NCI-H146 treated with DMSO at 0.1 percent for 48 hours (cell line): ENCODE measurements around the gene ZSCAN12.
A peak's percentile ranks its signal among the peaks of the same experiment; 100 is the strongest.
"Not testable (repeated sequence)": the region's sequence is repeated elsewhere in the genome, so short reads cannot be mapped to it uniquely, and the experiment has no call there.

ENCODE experiments used
- DNase-seq: peaks from one replicate; lab custom pipeline; 2025; ENCODE audit not compliant: unreplicated experiment; lab: John Stamatoyannopoulos, UW

ZSCAN12 gene

DNA sequence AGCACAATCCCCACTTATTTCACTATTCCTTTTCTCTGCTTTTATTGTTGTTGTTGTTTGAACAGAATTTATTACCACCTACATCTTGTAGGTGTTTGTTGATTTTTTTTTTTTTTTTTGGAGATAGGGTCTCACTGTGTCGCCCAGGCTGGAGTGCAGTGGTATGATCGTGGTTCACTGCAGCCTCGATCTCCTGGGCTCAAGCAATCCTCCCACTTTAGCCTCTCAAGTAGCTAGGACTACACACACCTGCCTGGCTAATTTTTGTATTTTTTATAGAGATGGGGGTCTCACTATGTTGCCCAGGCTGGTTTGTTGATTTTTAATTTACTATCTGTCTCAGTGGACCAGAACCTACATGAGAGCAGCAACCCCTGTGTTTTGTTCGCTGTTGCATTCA lies 3.6 kb downstream of the ZSCAN12 start:
- DNase-seq, result no peak

DNA sequence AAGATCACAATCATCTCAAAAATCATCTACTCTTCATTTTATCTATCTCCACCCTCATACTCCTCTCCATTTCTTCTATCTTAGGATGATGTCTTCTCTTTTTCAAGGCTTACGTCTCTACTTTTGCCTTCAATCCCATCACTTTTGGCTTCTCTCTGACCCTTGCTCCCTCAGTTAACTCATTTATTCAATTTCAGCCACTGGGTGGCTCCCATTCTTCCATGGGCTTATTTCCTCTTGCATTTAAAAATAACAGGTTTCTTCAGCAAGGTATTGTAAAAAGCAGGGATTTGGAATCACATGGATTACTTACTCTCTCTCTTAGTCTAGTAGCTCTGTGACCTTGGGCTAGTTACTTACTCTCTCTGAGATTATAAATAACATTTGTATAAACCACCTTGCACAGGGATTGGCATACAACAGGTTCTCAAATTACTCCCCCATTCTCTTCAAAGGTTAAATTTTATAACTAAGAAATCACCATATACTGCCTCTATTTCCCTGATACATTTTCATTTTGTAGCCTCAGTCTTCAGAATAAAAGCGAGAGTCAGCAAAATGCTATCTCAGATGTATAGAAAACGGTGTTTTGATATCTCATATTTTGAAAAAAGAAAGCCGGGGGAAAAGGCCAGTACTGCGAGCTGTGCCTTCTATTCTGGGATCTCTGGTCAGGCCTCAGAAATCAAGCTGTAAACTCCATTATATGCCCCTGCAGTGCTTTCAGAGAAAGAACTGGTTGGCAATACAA lies 5.5 kb downstream of the ZSCAN12 start:
- DNase-seq, result no peak

DNA sequence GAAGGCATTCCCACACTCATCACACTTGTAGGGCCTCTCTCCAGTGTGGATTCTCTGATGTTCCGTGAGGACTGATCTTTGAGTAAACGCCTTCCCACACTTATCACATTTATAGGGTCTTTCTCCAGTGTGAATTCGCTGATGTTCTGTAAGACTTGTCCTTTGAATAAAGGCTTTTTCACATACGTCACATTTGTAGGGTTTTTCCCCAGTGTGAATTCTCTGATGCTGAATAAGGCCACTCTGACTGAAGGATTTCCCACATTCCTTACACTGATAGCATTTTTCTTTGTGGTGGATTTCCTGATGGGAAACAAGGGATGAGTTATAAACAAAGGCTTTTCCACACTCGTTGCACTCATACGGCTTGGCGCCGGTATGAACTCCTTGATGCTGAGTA lies 8.9 kb downstream of the ZSCAN12 start:
- DNase-seq, result no peak

DNA sequence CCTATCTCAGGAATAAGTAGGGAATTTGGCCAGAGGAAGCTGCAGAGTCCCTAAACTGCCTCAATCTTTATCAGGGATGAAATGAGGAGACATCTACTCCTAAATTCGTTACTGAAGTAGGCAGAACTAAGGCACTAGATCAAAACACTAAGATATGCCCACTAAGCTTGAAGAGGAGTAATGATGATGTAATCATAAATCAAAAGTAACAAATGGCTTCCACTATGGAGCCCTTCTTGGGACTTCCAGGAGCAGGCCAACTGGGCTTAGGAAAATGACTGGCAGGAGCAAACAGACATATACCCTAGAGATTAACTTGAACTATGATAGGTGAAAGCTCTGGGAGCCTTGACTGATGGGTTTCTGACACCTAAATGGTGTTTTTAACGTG lies 15.4 kb downstream of the ZSCAN12 start:
- DNase-seq, result no peak

DNA sequence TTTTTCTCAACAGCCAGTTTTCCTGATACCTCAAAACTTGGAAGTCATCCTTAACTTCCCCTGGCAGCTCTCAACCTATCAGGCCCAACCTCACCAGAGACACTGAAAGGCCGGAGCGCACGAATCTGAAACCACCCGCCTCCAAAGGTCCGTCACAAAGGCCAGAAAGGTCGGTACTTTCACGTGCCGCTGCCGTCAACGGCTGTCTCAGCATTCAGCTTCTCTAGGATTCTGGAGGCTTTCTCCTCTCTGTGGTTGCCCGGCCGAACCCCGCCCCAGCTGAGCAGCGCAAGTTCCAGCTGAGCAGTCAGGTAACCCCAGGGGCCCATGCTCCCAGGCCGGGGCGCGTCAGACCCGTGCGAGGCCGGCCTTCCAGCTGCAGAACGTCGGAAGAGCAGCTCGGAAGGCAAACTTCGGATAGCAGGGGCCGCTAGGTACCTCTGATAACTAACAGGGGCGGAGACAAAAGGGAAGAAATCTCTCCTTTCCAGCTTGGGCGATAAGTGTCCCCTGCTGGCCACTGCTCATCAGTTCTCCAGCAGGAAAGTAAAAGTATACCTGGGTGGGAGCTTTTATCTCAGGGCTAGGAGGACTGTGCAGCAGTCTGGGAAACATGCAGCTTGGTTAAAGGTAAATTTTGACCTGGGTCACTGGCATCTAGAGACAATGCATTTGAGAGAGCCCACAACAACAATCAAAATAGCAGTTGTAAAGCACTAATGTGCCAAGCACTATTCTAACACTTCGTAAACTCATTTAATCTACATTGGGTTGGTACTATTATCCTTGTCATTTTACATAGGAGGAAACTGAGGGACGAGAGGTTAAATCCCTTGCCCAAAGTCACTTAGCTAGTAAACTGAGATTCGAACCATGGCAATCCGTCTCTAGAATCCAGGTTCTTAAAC lies 16.1 kb downstream of the ZSCAN12 start:
- peak; percentile 62 for DNase-seq

DNA sequence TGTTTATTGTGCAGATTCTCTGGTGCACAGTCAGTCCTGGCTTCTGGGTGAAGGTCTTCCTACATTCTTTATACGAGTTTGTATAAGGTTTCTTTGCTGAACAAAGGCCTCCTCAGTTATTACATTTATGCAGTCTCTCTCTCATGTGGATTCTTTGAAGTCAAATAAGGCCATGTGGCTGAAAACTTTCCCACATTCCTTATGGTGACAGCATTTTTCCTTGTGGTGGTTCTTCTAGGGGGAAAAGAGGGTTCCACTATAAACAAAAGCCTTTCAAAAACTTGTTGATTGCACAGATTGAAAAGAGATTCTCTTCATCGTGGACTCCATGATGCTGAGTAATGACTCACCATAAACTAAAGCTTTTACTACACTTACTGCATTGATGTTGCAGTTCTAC lies 19.2 kb downstream of the ZSCAN12 start:
- no peak for DNase-seq

DNA sequence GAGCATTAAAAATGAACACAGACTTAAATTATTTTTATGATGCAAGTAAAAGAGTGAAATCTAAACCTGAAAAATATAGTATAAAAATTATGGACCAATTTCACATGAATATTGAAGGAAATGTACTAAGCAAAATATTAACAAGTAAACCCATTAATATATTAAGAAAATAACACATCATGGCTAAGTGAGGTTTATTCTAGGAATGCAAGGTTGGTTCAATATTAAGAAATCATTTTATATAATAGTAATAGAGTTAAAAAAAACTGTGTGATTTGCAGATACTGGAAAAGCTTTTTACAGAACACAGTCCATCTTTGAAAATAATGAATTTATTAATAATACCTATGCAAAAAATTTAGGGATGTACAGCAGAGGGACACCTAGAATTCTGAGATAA lies 20.9 kb downstream of the ZSCAN12 start:
- no peak for DNase-seq

DNA sequence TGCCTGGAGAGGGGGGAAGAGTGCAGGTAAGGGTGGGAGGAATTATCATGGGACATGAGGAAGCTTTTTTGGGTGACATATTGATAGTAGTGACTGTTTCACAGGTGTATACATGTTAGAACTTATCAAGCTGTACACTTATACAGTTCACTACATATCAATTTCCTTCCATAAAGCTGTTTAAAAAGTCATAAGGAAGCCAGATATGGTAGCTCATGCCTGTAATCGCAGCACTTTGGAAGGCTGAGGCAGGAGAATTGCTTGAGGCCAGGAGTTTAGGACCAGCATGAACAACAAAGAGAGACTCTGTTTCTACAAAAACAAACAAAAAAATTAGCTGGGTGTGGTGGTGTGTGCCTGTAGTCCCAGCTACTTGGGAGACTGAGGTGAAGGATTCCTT lies 21.7 kb downstream of the ZSCAN12 start:
- no peak for DNase-seq

DNA sequence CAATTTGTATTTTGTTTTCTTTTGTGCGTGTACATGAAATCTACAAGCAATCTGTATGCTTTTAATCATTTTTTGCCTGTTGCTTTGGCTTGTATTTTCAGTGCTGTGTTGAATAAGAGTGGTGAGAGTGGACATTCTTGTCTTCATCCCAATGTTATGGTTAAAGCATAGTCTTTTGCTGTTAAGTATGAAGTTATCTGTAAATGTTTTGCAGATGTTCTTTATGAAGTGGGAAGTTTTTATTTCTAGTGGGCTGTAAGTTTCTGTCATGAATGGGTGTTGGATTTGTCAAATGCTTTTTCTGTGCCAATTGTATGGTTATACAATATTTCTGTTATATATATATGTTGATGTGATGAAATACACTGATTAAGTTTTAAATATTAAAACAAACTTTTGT lies 25.6 kb downstream of the ZSCAN12 start:
- no peak for DNase-seq

DNA sequence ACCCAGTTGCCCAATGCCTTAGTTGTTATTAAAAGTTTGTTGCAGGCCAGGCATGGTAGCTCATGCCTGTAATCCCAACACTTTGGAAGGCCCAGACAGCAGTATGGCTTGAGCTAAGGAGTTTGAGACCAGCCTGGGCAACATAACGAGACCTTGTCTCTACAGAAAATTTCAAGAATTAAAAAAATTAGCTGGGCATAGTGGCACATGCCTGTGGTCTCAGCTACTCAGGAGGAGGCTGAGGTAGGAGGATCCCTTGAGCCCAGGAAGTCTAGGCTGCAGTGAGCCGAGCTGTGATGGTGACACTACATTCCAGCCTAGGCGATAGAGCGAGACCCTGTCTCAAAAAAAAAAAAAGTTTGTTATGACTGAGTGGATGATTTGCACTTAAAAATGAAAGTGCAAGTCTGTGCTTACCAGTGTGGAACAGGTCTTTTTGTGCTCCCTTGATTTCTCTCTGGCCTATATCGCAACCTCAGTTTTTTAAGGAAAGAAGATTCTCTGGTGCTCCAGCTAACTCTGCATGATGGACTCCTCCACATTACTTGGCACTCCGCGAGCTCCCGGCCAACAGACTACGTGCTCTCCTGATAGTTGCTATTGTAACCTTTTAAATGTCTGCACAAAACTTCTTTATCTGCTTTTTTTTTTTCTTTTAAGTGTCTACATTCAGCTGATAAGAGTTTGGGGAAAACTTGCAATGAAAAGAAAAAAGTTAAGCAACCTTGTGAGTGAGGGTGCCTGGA lies 27.7 kb downstream of the ZSCAN12 start:
- DNase-seq, result no peak

DNA sequence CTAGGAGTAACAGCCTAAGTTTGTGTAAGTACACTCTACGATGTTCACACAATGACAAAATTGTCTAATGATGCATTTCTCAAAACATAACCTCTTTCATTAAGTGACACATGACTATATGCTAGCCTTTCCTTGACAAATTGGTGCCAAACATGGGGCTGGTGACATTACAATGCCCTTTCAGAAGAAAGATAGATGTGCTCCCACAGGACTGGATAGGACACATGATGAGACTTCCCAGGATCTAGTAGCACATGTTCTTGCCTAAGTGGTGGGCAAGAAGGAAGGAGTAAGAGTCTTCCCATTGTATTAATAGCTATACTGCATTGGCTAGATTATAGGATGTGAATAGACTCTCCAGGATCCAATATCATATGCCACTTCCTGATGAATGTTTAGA lies 28.3 kb downstream of the ZSCAN12 start:
- DNase-seq, result no peak

DNA sequence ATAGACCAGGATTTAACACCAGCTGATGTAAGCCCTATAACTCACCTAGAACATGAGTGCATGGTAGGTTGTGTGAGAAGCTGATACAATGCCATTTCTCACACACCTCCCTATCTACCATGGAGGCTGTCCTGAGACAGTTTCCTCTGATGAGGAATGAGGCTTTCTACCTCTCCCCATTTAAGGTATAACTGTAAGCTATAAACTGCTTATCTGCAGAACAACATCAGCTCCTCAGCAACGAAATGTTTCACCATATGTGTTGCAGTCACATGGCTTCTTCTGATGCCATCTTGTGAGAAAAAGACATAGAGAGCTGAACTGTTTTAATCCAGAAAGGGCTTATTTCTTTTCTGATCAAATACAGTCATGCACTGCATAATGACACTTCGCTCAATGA lies 29.1 kb downstream of the ZSCAN12 start:
- no peak for DNase-seq

DNA sequence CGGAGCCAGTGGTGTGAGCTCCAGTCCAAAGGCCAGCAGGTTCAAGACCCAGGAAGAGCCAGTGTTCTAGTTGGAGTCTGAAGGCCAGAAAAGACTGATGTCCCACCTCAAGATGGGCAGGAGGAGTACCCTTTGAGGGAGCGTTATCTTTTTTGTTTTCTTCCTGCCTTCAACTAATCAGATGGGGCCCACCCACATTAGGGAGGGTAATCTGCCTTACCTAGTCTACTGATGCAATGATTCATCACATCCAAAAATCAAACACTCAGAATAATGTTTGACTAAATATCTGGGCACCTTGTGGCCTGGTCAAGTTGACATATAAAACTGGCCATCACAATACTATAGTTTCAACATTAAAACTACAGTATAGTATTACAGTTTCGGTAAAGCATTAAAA lies 30.1 kb downstream of the ZSCAN12 start:
- DNase-seq, result no peak

DNA sequence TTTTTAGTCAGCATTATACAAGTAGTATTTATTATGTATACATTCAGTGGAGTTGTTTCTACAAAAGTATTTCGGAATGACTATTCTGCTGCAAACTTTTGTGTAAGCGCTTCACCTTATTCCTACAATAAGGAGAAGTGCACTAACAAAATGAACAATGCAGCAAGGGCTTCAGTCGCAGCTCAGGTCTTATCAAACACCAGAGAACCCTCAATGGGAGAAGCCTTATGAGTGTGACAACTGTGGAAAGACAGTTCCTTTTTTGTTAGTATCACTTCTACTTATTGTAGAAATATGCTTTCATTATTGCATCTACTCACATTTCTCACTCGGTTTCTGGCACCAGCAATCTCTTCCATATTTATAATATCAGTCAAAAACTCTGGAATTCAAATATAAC lies 31.0 kb downstream of the ZSCAN12 start:
- DNase-seq, result no peak

DNA sequence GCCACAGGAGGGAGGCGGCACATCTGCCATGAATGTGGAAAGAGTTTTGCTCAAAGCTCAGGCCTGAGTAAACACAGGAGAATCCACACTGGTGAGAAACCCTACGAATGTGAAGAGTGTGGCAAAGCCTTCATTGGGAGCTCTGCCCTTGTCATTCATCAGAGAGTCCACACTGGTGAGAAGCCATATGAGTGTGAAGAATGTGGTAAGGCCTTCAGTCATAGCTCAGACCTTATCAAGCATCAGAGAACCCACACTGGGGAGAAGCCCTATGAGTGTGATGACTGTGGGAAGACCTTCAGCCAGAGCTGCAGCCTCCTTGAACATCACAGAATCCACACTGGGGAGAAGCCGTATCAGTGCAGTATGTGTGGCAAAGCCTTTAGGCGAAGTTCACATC lies 34.0 kb downstream of the ZSCAN12 start:
- not testable (repeated sequence) for DNase-seq

DNA sequence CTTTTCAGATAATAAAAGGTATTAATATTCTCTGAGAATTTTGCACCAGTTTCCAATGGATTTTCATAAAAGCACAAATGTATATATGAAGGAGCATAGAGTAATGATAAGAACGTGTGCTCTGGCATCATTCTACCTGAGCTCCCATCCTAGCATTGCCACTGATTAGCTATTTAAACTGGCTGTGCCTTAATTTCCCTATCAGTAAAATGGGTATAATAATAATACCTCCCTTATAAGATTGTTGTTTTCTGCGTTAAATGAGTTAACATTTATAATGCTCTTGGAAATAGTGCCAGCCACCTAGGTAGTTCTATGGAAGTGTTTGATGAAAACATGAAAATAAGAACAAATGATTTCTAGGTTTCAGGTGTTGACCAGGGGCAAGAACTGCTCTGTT lies 38.6 kb downstream of the ZSCAN12 start:
- DNase-seq, result no peak

DNA sequence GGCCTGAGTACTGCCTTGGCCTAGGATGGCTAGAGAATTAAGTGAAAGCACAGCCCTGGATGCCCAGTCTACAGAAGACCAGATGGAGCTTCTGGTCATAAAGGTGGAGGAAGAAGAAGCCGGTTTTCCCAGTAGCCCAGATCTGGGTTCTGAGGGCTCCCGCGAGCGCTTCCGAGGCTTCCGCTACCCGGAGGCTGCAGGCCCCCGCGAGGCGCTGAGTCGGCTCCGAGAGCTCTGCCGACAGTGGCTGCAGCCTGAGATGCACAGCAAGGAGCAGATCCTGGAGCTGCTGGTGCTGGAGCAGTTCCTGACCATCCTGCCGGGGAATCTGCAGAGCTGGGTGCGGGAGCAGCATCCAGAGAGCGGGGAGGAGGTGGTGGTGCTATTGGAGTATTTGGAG lies 40.0 kb downstream of the ZSCAN12 start:
- not testable (repeated sequence) for DNase-seq

DNA sequence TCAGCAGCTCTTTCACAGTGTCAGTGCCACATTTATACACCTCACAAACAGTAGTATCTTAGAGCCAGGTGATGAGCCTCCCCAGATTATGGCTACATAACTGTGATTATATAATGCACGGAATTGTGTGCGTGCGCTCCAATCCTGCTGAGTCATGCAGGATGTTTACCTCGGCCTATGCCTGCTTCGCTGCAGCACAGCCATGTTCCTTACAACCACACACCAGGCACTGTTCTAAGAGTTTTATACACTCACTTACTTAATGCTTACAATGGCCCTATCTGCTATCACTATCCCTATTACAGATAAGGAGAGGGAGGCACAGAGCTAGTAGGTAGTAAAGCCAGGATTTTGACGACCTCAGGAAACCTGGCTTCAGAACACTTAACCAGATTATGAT lies 42.5 kb downstream of the ZSCAN12 start:
- no peak for DNase-seq

DNA sequence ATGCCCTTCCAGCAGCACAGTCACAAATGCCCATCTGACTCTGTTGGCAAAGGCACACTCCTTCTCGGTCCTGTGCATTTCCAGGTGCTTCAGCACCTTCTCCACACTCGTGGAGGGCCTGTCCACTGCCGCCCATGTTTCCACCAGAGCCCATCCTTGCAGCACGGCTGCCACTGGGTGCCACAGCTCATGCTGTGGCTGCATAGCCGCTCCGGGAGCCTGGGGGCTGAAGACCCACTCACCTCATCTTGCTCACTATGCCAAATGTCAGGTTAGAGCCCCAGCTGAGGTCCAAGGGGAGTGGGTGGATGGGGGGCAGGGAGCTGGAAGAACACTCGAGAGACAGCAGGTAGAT lies 42.9 kb downstream of the ZSCAN12 start:
- no peak for DNase-seq

DNA sequence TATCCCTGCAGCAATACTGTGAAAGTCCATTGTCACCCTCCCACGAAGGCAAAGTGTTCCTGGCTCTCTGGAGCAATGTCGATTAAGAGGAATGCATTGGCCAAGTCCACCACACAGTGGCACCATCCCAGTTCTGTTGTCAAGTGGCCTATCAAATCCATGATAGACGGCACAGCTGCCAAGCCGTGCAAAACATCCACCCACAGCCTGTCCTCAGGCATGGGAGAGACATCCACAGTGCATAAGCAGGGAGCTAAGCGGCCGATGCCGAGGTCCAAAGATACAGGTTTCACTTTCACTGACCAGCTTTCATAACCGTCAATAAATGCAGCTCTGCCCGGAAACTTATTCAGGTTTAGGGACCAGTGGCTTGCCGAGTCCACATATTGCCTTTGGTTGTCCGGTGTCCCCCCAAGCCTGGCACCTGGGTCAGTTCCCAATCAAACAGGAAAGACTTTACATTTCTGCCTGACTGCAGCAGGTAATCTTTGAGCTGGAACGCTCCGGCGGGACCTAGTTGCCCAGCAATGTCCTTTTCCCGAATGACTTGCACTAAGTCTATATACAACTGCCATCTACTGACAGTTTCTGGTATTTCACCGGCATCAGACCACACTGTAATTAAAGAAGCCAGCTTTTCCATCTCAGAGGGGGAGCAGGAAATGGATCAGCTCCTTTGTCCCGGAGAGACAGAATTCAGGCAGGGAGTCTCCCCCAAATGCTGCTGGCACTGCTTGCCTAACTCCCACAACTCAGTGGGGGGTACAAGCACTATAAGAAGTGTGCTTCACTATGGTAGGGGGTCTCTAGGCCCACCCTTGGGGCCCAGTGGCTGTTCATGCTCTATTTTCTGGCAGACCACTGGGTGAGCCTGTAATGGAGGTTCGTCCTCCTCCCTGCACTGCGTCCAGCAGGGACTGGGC lies 43.5 kb downstream of the ZSCAN12 start:
- DNase-seq, result peak; percentile 82
